ENCODE data around the gene VPS26B.

DNA sequence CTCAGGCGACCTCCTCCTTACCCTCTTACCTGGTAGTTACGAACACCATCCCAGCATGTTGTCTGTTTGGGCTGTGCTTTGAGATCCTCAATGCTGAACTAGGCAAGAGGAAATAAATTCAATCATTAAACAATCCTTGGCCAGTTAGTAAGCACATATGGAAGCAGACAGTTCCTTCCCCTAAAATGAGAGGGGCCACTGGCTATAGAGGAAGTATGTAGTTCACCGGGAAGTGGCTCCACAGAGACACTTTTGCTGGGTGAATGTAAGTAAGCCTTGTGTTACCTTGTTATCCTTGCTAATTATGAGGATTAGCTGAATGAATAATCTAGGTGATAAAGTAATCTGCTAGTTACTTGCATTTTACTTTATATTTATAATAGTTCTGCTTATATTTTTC, 25.8 kb downstream of the VPS26B start:
- TF ChIP-seq, protein P1, sequence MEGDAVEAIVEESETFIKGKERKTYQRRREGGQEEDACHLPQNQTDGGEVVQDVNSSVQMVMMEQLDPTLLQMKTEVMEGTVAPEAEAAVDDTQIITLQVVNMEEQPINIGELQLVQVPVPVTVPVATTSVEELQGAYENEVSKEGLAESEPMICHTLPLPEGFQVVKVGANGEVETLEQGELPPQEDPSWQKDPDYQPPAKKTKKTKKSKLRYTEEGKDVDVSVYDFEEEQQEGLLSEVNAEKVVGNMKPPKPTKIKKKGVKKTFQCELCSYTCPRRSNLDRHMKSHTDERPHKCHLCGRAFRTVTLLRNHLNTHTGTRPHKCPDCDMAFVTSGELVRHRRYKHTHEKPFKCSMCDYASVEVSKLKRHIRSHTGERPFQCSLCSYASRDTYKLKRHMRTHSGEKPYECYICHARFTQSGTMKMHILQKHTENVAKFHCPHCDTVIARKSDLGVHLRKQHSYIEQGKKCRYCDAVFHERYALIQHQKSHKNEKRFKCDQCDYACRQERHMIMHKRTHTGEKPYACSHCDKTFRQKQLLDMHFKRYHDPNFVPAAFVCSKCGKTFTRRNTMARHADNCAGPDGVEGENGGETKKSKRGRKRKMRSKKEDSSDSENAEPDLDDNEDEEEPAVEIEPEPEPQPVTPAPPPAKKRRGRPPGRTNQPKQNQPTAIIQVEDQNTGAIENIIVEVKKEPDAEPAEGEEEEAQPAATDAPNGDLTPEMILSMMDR (IDR thresholded peaks at IDR 0.05), result no peak
- TF ChIP-seq POLR2A (IDR thresholded peaks at IDR 0.05), result no peak
- no peak for TF ChIP-seq EP300 (IDR thresholded peaks at IDR 0.05)
